Activated CD8-positive, alpha-beta T cell treated with anti-CD3 and anti-CD28 coated beads for 36 hours (primary cell): ENCODE data around the gene PAPPA2. TPM values are rescaled to one million over a fixed set of nuclear protein-coding genes. Genes with fewer than 3 reads are reported as not detected.

Source experiments
- ATAC-seq: fragments of 200-7000 bp; cut with Tn5 transposase; one replicate; pipeline ENCODE4 v1.10.0; 2021; ENCODE audit warnings: mild to moderate bottlenecking, moderate library complexity
- CTCF ChIA-PET: fragments of 350-600 bp; sonication (Branson Sonifier 250); formaldehyde crosslinking; loops from one replicate; lab custom pipeline; 2021; ENCODE audit warnings: antibody characterized with exemption; lab: Charles Lee
- POLR2A ChIA-PET: fragments of 350-600 bp; sonication (Branson Sonifier 250); formaldehyde crosslinking; loops from one replicate; lab custom pipeline; 2021; ENCODE audit warnings: antibody characterized with exemption; lab: Charles Lee
- DNase-seq: peaks from one replicate; pipeline ENCODE4 v3.0.0-alpha.2; 2020
- H3K27ac Mint-ChIP-seq: one replicate; pipeline ENCODE4 v1.8.0; 2021; ENCODE audit warnings: mild to moderate bottlenecking, mixed read lengths
- H3K27me3 Mint-ChIP-seq: one replicate; pipeline ENCODE4 v1.8.0; 2021; ENCODE audit warnings: mixed read lengths
- H3K36me3 Mint-ChIP-seq: one replicate; pipeline ENCODE4 v1.8.0; 2021; ENCODE audit warnings: low read depth, mixed read lengths
- H3K4me1 Mint-ChIP-seq: one replicate; pipeline ENCODE4 v1.8.0; 2021; ENCODE audit warnings: low read depth, mixed read lengths
- H3K4me3 Mint-ChIP-seq: one replicate; pipeline ENCODE4 v1.8.0; 2021; ENCODE audit warnings: mild to moderate bottlenecking, moderate library complexity, mixed read lengths
- H3K9me3 Mint-ChIP-seq: one replicate; pipeline ENCODE4 v1.8.0; 2021; ENCODE audit warnings: mixed read lengths
- CTCF ChIP-seq: fragments of 200-600 bp; IDR thresholded peaks from one replicate; pipeline ENCODE4 v1.8.0; 2022; ENCODE audit warnings: antibody characterized with exemption, mild to moderate bottlenecking
- intact Hi-C: fragments of 100-400 bp; cut with micrococcal nuclease; formaldehyde crosslinking; loops from one replicate; pipeline ENCODE4 v1.10.0; 2022
- total RNA-seq, 2 experiments: library from RNA; stranded (reverse); gene quantifications; one replicate each; pipeline ENCODE4 v1.2.3, GENCODE V29; 2021

The PAPPA2 gene
- total RNA-seq, 2 experiments from 2014 or later: 0.07 to 0.13 TPM

GRCh38 chr1:176774224-176774623 is 311.2 kb downstream of the PAPPA2 start:
- no peaks in the 10 kb centered on the region for H3K27me3 Mint-ChIP-seq
- H3K4me1 Mint-ChIP-seq: no peaks in the 10 kb centered on the region
- POLR2A ChIA-PET: no interaction called here
- no peak for TF ChIP-seq CTCF
- no peaks in the 10 kb centered on the region for H3K36me3 Mint-ChIP-seq
- intact Hi-C loops: no loop called here
- no peaks in the 10 kb centered on the region for H3K9me3 Mint-ChIP-seq
- DNase-seq: no peak
- no peak for ATAC-seq
- CTCF ChIA-PET: no interaction called here
- no peak overlapping the region for H3K4me3 Mint-ChIP-seq
- no peak overlapping the region for H3K27ac Mint-ChIP-seq

- ChIA-PET POLR2A (no interaction called here), CTCF (no interaction called here)
- no peak overlapping the region for H3K4me3 Mint-ChIP-seq
- no peaks in the 10 kb centered on the region for H3K4me1 Mint-ChIP-seq
- no peaks in the 10 kb centered on the region for H3K36me3 Mint-ChIP-seq
- intact Hi-C loops: no loop called here
- no peak for ATAC-seq
- TF ChIP-seq CTCF: no peak
- DNase-seq: no peak
- no peaks in the 10 kb centered on the region for H3K9me3 Mint-ChIP-seq
- no peaks in the 10 kb centered on the region for H3K27me3 Mint-ChIP-seq
- H3K27ac Mint-ChIP-seq: no peak overlapping the region
Measured at GRCh38 chr1:176775378-176775777, 312.4 kb downstream of the PAPPA2 start.

- no peaks in the 10 kb centered on the region for H3K9me3 Mint-ChIP-seq
- no peak overlapping the region for H3K4me3 Mint-ChIP-seq
- no peak overlapping the region for H3K27ac Mint-ChIP-seq
Measured at GRCh38 chr1:176775996-176776395, 313.0 kb downstream of the PAPPA2 start.

GRCh38 chr1:176778056-176778455 is 315.1 kb downstream of the PAPPA2 start:
- intact Hi-C loops: no loop called here
- H3K36me3 Mint-ChIP-seq: no peaks in the 10 kb centered on the region
- H3K27ac Mint-ChIP-seq: no peak overlapping the region
- H3K27me3 Mint-ChIP-seq: peaks cover 2% of the 10 kb centered on the region
- H3K4me3 Mint-ChIP-seq: no peak overlapping the region
- TF ChIP-seq CTCF: no peak
- ATAC-seq (no peak), DNase-seq (no peak)
- CTCF ChIA-PET: interaction anchor here (0.6 kb wide), 1 partner anchor 43 kb away, joined by 3 read pairs; no protein-coding TSS in a partner anchor
- POLR2A ChIA-PET: interaction anchor here (0.6 kb wide), 1 partner anchor 1081 kb away, joined by 3 read pairs; no protein-coding TSS in a partner anchor
- no peaks in the 10 kb centered on the region for H3K4me1 Mint-ChIP-seq
- H3K9me3 Mint-ChIP-seq: no peaks in the 10 kb centered on the region

More at GRCh38 chr1:176775996-176776395, 313.0 kb downstream of the PAPPA2 start:
- H3K27me3 Mint-ChIP-seq: peaks cover 2% of the 10 kb centered on the region
- ATAC-seq: no peak
- H3K4me1 Mint-ChIP-seq: no peaks in the 10 kb centered on the region
- no peaks in the 10 kb centered on the region for H3K36me3 Mint-ChIP-seq
- TF ChIP-seq CTCF: no peak
- DNase-seq: no peak
- CTCF ChIA-PET: no interaction called here
- intact Hi-C loops: no loop called here
- POLR2A ChIA-PET: no interaction called here

- CTCF ChIA-PET: no interaction called here
- no peak for DNase-seq
- intact Hi-C loops: no loop called here
- no peak for ATAC-seq
- no peak overlapping the region for H3K4me3 Mint-ChIP-seq
- POLR2A ChIA-PET: no interaction called here
- no peaks in the 10 kb centered on the region for H3K36me3 Mint-ChIP-seq
- no peak for TF ChIP-seq CTCF
- H3K9me3 Mint-ChIP-seq: no peaks in the 10 kb centered on the region
- peaks cover 2% of the 10 kb centered on the region for H3K27me3 Mint-ChIP-seq
- no peak overlapping the region for H3K27ac Mint-ChIP-seq
- no peaks in the 10 kb centered on the region for H3K4me1 Mint-ChIP-seq
Measured at GRCh38 chr1:176779992-176780328, 317.0 kb downstream of the PAPPA2 start.
